Astrocyte of the hippocampus (primary cell): ENCODE data around the gene TTLL12.

ENCODE experiments used
- DNase-seq: peaks from one replicate; pipeline ENCODE4 v3.0.0; 2011; ENCODE audit warnings: low read depth, low spot score

Gene TTLL12

DNA sequence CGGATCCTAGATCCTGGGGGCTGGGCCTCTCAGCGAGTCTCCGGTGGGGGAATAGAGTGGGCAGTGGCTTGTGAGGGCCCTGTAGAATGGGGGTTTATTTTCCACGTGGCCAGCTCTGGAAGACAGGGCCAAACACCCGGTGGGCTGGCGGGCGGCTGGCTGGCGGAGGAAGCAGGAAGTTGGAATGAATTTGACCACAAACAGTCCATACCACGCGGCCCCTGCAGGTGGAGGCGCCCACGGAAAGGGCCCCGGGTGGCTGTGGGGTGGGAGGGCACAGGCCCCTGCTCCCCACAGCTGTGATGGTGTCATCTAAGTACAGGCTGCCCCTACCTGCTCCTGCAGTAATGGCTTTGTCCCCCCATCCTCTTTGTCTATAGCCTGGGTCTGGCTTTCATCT, 58.8 kb downstream of the TTLL12 start:
- DNase-seq: no peak

DNA sequence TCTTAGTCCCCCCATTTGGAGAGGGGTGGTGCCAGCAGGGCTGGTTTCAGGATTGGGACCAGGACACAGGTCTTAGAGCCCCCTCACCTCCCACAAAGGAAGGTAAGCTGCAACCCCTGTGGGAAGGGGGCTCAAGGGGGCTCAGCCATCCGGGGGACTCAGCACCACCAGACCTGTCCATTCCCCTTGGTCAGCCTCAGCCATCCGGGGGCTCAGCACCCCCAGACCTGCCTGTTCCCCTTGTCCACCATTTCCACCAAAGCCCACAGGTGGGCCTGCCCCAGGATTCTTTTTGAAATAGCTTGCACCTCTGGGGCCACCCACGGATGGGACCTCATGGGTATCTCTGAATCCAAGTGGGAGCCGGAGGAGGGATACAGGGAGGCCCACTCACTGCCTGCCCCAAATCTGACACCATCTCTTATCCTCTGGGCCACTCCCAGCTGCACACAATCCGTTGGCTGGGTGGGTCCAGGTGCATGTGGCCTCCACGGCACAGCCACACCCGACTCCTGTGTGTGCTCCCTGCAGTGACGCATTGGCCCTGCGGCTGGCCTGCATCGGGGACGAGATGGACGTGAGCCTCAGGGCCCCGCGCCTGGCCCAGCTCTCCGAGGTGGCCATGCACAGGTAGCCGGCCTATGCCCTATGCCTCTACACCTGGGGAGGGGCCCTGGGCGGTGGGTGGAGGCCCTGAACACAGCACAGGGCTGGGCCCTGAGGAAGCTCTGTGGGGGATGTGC, 59.6 kb downstream of the TTLL12 start:
- DNase-seq: no peak

DNA sequence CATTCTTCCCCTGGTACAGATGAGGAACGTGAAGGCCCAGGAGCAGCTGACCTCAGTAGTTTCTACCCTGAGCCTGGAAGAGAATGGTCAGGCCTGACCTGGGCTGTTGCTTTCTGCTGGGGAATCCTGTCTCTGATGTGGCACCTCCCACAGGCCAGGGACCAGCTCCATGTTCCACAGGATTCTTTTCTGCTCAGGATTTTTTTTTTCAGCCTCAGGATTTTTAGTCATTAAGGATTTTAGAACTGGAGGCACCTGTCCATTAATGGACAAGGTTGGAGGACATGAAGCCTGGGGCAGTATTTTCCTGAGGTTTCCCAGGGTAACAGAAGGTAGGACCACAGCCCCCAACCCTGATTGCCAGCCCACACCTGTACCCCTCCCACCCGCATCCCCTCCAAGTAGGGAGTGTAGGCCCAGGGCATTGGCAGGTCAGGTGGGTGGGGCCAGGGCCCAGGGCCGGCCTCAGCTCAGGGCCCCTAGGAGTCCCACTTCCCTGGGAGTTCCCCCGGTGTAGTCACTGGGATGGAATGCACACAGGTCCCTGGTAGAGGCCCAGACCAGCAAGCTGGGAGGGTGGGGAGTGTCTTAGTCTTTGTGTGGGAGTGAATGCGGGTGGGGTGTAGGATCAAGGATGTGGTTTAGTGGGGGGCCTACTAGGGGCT, 60.3 kb downstream of the TTLL12 start:
- DNase-seq: peak; percentile 88

DNA sequence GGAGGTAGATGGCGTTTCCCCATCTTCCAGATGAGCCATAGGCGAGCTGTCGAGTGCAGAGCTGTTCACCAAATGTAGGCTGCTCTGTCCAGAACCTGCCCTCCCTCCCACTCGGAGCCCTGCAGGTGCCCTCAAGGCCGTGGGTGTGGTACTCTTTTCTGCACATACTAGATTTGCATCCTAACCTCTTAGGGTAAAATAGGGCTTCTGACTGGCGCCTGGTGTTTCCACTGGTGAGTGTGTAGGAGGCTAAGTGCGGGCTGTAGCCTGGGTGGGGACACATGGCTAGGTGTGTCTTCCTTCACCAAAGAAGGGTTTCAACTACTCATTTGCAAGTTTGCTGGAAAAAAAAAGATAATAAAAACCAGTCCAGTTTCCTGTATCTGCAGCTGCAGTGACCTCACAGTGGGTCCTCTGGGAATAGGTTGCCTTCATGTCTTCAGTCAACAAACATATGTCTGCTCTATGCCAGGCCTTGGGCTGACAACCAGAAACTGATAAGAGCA, 67.9 kb downstream of the TTLL12 start:
- no peak for DNase-seq

DNA sequence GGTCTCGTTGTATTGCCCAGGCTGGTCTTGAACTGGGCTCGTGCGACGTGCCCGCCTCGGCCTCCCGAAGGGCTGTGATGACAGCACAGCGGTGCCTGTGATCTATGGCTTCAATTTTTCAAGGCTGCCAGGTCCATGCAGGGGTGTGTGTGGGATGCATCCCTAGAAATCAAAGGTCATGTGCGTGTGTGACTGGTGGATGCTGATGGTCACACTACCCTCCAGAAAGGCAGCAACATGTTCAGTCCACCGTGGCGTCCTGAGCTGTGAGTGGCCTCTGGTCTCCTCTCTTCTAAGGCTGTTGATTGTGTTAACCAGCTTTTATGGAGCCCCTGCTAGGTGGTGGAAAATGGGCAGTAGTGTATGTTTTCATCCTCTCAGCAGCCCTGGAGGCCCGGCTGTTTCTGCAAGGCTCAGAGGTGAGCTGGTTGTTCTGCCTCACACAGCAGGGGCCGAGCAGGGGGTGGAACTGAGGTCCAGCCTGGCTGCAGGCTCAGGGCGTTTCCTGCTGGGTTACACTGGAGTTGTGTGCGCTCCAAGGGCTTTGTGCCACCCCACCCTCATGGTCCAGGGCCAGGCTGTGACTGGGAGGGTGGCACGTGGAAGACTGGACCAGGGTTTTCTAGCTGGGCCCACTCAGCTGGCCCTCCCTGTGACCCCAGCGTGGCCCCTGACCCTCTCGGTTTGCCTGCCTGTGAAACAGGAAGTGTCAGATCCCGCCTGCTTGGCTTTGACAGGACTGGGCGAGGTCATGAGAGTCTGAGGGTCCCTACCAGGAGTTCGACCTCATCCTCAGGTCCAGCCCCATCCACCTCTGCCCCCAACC, 68.7 kb downstream of the TTLL12 start:
- no peak for DNase-seq

DNA sequence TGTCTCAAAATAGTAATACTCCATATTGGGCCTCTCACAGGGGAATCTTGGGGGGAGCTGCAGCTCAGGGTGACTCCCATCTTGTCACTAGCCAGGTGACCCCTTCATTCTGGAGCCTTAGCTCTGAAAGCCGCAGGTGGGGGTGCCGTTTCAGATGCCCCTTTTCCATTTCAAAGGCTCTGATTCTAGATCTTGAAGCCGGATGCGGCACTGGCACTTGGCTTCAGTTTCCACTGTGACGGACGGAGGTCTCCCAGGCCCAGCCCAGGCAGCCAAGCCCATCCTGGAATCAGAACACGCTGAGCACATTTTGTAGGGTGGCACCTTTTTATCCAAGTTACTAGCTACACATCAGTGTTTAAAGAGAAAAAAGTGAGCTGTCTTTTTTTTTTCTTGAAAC, 70.0 kb downstream of the TTLL12 start:
- DNase-seq: no peak
